Neural progenitor cell (in vitro differentiated cells): ENCODE results near the gene BANF1.

ENCODE experiments used
- EZH2 ChIP-seq: fragments of 200-600 bp; sonication (generic); IDR thresholded peaks from 2 replicates; pipeline ENCODE4 v1.6.1; 2017; ENCODE audit warnings: antibody characterized with exemption, mild to moderate bottlenecking, moderate library complexity
- TF ChIP-seq, protein P1 (sequence below): fragments of 200-600 bp; sonication (generic); IDR thresholded peaks from 2 replicates; pipeline ENCODE4 v1.5.1; 2017; ENCODE audit warnings: antibody characterized with exemption, mild to moderate bottlenecking

DNA sequence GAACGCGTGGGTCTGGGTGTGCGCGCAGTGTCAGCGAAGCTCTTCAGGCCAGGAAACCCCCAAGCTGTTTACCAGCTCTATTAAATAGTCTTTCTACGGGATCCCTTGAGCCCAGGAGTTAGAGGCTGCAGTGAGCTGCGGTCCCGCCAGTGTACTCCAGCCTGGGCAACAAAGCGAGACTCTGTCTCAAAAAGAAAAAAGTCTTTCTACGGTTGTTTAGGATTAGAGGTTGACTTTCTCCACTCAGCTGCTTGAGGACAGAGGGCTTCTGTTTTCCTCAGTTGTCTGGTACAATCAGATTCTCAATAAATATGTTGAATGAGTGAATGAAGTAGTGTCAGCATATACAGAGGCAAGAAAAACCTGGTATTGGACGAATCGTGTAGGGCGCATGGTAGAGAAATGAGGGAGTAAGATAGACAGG, 40.1 kb upstream of the BANF1 start:
- TF ChIP-seq, protein P1, sequence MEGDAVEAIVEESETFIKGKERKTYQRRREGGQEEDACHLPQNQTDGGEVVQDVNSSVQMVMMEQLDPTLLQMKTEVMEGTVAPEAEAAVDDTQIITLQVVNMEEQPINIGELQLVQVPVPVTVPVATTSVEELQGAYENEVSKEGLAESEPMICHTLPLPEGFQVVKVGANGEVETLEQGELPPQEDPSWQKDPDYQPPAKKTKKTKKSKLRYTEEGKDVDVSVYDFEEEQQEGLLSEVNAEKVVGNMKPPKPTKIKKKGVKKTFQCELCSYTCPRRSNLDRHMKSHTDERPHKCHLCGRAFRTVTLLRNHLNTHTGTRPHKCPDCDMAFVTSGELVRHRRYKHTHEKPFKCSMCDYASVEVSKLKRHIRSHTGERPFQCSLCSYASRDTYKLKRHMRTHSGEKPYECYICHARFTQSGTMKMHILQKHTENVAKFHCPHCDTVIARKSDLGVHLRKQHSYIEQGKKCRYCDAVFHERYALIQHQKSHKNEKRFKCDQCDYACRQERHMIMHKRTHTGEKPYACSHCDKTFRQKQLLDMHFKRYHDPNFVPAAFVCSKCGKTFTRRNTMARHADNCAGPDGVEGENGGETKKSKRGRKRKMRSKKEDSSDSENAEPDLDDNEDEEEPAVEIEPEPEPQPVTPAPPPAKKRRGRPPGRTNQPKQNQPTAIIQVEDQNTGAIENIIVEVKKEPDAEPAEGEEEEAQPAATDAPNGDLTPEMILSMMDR, result no peak
- no peak for TF ChIP-seq EZH2
